Adrenal gland (tissue), 5 donors: ENCODE results near the gene TPGS2.
"Not testable (repeated sequence)": the region's sequence is repeated elsewhere in the genome, so short reads cannot be mapped to it uniquely, and the experiment has no call there.

ENCODE experiments used
- POLR2A ChIP-seq, 2 donors: fragments of 450-650 bp; IDR thresholded peaks; one replicate each; pipeline ENCODE4 v1.6.1; 2017; ENCODE audit warnings: antibody characterized with exemption in 2 of 2, mild to moderate bottlenecking in 2 of 2, moderate library complexity in 1 of 2
- TF ChIP-seq, protein P1 (sequence below), 6 experiments: fragments of 450-650 bp in 4 of 6; fragments of 200-600 bp in 2 of 6; sonication (generic) in 1 of 6; IDR thresholded peaks; 1 replicate in 5 of 6; 2 replicates in 1 of 6; pipeline versions ENCODE4 v1.5.1 to v1.8.0; 2016 to 2021; ENCODE audit warnings: antibody characterized with exemption in 6 of 6, mild to moderate bottlenecking in 2 of 6, moderate library complexity in 1 of 6
- donor health status: DM: no; HTN: no; CAD: no.

DNA sequence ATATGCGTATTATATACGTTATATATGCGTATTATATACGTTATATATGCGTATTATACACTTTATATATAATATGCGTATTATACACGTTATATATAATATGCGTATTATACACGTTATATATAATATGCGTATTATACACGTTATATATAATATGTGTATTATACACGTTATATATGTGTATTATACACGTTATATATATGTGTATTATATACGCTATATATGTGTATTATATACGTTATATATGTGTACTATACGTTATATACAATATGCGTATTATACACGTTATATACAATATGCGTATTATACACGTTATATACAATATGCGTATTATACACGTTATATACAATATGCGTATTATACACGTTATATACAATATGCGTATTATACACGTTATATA, 65.8 kb downstream of the TPGS2 start:
- TF ChIP-seq, protein P1, sequence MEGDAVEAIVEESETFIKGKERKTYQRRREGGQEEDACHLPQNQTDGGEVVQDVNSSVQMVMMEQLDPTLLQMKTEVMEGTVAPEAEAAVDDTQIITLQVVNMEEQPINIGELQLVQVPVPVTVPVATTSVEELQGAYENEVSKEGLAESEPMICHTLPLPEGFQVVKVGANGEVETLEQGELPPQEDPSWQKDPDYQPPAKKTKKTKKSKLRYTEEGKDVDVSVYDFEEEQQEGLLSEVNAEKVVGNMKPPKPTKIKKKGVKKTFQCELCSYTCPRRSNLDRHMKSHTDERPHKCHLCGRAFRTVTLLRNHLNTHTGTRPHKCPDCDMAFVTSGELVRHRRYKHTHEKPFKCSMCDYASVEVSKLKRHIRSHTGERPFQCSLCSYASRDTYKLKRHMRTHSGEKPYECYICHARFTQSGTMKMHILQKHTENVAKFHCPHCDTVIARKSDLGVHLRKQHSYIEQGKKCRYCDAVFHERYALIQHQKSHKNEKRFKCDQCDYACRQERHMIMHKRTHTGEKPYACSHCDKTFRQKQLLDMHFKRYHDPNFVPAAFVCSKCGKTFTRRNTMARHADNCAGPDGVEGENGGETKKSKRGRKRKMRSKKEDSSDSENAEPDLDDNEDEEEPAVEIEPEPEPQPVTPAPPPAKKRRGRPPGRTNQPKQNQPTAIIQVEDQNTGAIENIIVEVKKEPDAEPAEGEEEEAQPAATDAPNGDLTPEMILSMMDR (IDR thresholded peaks at IDR 0.05) = not testable (repeated sequence)
- TF ChIP-seq POLR2A (IDR thresholded peaks at IDR 0.05) = not testable (repeated sequence)
